Measurements from ENCODE around the gene ABCC1.

- TF ChIP-seq POLR2A (IDR thresholded peaks at IDR 0.05), result no peak
- no peak for TF ChIP-seq CTCF (IDR thresholded peaks at IDR 0.05)
Observed at GRCh38 chr16:15970202-15970601, 20.8 kb downstream of the ABCC1 start.
